Retinal pigment epithelial cell (primary cell): ENCODE measurements around the gene VDAC2.

Experiments used
- DNase-seq: peaks from one replicate; pipeline ENCODE4 v3.0.0-alpha.2; 2010; ENCODE audit warnings: low read depth
- H3K4me3 ChIP-seq: 2 replicates; pipeline ENCODE4 v1.5.1; 2011; ENCODE audit warnings: mild to moderate bottlenecking, low read length, control low read depth, moderate library complexity
- CTCF ChIP-seq: conservative IDR thresholded peaks from 2 replicates; pipeline ENCODE4 v1.5.1; 2011; ENCODE audit warnings: low read depth, low read length, control low read depth, inconsistent platforms

Gene VDAC2

GRCh38 chr10:75238182-75239095 is 27.8 kb downstream of the VDAC2 start:
- no peak for TF ChIP-seq CTCF
- H3K4me3 ChIP-seq, result no peak overlapping the region
- DNase-seq, result no peak

DNA sequence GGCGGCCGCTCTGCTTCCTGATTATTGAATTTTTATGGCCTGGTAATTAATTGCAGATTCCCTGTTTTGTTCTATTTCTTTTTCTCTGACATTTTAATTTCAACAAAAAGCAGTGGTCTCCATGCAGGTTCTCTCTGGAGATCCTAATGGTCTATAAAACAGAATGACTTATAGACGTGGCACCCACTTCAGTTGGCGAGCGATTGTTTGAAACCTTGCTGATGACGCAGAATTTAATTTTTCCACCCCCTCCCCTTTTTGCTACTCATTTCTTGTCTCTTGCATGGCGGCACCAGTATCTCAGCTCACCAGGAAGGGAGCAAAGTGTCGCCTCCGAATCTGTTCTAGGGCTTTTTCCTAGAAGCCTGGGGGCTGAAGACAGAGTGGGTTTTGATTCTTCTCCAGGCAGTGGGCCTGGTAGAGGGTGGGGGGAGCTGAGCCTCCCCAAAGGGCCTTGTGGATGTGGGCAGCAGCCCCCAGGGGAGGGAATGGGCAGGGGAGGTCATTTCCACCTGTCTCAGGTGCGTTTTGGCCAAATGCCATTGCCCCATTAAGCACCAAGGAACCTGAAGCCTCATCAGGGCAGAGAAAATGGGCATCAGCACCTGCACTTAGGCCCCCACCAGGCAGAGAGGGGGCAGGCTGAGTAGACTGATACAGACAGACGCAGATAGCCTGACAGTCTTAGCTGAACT is 28.6 kb downstream of the VDAC2 start:
- no peak for DNase-seq
- no peak overlapping the region for H3K4me3 ChIP-seq
- no peak for TF ChIP-seq CTCF

DNA sequence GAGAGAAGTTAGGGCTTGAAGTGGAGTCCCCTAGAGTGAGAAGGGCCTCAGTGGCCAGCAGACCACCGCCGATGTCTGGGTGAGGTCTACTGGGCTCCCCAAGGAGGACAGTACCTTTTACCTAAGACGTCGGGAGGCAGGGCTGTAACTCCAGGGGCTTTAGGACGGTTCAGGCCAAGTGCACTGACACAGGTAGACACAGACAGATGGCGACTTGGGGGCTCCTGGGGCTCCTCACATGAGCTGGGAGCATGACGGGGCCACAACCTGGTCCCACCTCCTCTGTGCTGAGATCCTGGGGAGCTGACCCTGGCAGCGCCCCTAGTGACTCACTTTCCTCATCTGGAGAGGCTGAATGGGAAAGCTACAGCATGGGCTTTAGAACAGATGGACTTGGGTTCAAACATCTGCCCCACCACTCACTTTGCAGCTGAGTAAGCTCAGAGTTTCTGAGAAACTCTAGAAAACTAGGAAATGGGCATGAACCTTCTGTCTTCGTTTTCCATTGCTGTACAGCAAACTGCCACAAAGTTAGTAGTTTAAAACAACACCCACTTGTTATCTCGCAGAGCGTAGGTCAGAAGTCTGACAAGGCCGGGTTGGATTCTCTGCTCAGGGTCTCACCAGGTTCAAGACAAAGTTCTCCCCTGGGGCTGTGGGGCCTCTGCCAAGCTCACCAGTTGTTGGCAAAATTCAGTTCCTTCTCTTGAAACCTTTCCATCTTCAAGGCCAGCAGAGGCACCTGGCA is 29.9 kb downstream of the VDAC2 start:
- no peak for TF ChIP-seq CTCF
- H3K4me3 ChIP-seq, result no peak overlapping the region
- no peak for DNase-seq

DNA sequence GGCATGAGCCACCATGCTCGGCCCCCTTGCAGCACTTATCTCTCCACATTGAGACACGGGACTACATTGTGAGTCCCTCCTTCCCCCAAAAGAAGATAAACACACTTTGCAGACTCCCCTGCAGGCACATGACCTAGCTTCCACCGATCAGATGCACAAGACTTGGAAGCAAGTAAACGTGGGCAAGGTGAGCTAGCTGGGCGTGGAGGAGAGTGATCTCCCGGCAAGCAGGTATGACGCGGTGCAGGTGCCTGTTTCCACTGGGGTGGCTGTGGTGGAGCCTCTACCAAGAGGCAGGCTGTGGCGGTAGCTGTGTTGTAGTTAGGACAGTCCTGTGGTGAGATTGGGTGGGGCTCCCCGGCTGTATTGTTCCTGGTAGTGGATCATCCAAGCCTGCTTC is 32.8 kb downstream of the VDAC2 start:
- H3K4me3 ChIP-seq, result no peak overlapping the region
- DNase-seq, result no peak
- no peak for TF ChIP-seq CTCF

DNA sequence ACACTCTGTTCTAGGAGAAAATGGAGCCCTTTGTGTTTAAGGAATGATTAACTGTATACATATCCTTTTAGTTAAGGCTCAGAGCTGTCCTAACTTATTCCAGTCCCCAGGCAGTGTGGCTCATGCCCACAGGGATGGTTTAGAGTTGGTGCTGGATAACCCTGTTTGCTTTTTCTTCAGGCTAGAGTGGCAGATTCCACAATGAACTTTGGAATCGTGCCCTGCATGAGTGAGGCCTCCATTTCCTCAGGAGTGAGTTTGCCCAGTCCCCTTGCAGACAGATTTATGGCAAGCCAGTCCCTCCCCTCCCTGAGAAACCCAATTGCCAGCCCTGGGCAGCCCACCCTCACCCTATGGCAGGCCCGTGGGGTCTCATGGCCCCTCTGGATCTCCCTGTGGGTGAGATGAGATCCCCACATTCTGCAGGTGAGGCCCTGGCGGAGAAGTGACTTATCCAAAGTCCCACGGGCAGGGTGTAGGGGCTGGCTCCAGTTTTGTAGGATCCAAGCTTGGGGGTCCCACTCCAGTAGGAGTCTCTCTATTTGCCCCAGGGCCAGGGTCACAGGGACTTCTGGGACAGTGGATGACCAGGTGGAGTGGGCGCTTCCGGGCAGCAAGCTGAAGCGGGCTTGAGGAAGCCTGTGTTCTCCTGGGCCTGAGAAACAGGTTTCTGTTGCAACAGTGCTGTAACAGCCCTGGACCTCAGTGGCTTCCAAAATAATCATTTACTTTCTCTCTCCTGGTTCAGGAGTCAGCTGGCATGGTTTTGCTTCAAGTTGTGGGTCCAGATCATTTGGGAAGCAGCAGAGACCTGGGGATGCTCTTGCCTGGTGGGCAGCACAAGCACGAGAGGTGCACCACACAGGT is 34.1 kb downstream of the VDAC2 start:
- no peak for DNase-seq
- H3K4me3 ChIP-seq, result no peak overlapping the region
- no peak for TF ChIP-seq CTCF
